Hypothalamus (tissue), 51 donors: Measurements from ENCODE around the gene TBL3.
A peak's percentile ranks its signal among the peaks of the same experiment; 100 is the strongest.

Experiments used
- DNase-seq, 51 donors: peaks; one replicate each; lab custom pipeline; 2025; lab: John Stamatoyannopoulos, UW

TBL3 gene

DNA sequence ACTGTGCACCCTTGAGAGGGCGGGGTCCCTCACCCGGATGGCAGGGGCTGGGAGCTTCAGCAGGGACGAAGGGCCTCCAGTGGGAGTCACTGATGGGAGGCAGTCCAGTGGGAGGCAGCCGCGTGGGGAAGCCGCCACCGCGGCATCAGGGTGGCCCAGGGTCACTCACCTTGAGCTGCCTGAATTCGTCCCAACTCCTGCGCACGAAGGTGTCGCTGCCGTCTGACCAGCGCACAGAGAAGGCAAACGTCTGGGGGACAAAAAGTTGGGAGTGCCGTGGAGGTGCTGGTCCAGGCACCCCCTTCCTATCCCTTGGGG, 8.9 kb downstream of the TBL3 start:
- DNase-seq: no peak

GRCh38 chr16:1981398-1981836, 9.6 kb downstream of the TBL3 start, which contains the start of gene NOXO1:
TSS of gene NOXO1 (minus strand) at chr16:1981469. CDS start at chr16:1981179, 290 bp downstream.
- no peak for DNase-seq

GRCh38 chr16:1982013-1982433, 10.2 kb downstream of the TBL3 start:
- peak in 15 of 51 donors; percentile 2 to 54 (median 36) for DNase-seq

DNA sequence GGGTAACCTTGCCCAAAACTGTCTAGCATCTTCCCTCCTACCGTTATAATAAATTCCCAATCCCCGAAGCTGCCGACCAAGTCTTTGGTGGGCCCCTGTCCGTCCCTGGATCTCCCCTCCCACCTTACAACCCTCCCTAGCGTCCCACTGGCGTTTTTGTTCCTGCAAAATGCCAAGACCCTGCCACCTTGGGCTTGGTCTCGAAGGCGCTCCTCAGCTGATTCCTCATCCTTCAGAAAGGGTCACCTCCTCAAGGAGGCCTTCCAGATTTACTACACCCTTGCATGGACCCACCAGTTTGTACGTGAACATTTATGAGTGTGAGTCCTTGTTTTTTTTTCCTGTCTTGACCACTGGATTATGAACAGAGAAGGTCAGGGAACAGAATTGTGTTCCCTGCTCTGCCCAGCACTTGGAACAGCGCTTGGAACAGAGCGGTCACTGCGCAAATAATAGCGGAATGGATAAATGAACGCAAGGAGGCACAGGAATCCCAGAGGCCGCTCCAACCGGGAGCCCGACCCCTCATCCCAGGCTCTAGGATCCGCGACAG, 11.2 kb downstream of the TBL3 start:
- no peak for DNase-seq

DNA sequence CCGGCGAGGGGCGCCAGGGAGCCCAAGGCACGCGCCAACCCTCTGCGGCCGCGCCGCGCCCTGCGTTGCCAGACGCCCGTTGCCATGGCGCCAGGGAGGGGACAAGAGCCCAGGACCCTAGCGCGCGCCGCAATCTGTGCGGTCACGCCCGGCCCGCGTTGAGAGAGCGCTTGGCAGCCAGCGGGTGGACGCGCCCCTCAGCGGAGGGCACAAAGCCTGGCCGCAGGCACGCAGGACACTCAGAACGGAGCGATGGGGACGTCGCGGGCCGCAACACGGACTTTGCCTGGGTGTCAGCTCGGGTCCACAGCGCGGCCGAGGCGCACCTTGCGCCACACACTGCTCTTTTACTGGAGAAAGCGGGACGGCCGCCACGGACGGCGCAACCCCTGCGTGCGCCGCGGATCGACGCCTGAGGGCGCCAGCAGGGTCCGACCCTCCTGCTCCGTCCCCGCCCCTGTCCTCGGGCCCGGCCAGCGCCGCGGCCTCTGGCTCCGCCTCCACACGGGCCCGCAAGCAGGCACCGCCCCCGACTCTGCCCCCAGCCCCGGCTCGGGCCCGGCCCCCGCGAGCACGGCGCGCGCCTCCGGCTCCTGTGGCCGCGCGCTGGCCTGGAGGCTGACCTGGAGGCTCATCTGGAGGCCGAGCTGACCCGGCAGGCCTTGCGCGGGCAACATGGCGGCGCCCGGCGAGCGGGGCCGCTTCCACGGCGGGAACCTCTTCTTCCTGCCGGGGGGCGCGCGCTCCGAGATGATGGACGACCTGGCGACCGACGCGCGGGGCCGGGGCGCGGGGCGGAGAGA, 11.9 kb downstream of the TBL3 start, which contains the start of gene GFER:
Gene GFER, plus strand, starts transcription at position 650 of the 803 bp plus-strand sequence. Its CDS starts 26 bp downstream, at position 676.
- DNase-seq: peak in 50 of 51 donors; percentile 35 to 92 (median 80)

DNA sequence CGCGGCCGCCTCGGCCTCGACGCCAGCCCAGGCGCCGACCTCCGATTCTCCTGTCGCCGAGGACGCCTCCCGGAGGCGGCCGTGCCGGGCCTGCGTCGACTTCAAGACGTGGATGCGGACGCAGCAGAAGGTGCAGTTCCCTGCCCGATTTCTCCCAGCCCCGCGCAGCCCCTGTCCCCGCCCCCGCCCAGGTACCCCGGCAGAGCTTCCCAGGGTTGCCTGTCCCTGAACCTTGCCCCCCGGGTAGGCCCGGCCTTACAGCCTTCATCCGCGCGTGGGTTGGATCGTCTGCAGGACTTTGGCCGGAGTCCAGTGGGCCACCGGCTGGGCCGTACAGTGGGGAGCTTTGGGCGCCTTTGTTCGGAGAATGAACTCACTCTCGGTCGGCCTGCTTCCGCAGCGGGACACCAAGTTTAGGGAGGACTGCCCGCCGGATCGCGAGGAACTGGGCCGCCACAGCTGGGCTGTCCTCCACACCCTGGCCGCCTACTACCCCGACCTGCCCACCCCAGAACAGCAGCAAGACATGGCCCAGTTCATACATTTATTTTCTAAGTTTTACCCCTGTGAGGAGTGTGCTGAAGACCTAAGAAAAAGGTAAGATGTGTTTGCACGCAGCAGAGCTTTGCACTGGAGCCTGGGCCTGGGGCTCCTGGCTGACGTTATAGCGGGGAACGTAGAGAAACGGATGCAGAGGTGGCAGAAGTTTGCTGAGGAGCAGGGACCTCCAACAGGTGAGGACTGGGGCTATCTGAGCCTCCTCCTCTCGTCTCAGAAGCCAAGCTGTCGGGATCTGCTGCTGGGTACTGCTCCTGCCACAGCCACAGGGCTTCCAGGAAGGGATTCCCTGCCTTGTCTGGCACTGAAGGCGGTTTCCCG, 12.7 kb downstream of the TBL3 start:
- DNase-seq: peak in 9 of 51 donors; percentile 29 to 56 (median 47)

DNA sequence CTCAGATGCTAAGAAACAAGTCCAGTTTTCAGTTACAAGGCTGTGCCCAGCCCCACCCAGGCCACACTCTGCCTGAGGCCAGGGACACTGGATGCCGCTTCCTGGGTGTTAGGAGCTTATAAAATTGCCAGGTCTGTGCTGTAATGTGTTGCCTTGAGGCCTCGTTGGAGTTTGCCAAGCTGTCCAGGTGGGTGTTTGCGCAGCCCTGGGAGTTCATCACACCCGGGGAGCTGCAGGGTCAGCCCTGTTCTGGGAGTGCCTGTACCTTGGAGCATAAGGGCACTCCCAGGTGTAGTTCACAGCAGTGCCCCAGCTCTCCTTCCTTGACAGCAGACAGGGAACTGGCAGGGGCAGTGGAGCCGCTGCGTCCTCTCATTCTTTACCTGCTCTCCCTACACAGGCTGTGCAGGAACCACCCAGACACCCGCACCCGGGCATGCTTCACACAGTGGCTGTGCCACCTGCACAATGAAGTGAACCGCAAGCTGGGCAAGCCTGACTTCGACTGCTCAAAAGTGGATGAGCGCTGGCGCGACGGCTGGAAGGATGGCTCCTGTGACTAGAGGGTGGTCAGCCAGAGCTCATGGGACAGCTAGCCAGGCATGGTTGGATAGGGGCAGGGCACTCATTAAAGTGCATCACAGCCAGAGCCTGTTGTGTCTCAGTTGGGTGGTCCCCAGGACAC, 13.8 kb downstream of the TBL3 start:
- no peak for DNase-seq

- no peak for DNase-seq
These were observed 15.3 kb downstream of the TBL3 start for GRCh38 chr16:1987198-1987597.

DNA sequence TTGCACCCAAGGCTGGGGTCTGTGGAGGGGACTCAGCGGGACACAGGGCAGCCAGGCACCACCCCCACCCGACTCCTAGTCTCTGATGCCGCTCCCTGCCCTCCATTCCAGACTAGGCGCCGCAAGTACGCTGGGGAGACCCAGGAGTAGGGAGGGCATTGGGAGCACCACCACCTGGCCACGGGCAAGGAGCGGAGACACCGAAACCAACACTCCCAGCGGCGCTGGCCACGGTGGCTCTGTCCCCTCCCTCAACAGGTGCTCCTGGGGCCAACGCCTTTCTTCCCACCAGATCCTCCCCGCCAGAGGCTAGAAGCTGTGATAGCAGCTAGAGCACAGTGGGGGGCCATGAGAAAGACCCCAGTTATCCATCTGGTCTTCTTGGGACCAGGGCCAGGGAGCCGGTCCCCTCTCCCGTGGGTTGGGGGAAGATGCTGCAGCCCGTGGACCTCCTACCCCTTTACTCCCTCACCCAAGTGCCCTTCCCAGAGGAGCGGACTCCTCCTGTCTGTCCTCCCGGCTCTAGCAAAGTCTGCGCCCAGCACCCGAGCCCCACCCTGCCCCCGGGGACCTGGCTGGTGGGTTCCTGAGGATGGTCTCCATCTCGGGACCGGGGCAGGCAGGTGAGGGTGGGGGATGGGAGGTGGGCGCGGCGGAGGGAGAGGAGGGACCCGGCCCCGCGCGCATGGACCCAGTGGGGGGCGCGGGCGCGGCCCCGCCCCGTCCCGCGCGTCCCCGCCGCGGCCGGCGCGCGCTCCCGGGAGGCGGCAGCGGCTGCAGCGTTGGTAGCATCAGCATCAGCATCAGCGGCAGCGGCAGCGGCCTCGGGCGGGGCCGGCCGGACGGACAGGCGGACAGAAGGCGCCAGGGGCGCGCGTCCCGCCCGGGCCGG, 17.6 kb downstream of the TBL3 start, which contains the start of gene SYNGR3:
Gene SYNGR3, plus strand, starts transcription at position 762 of the 892 bp plus-strand sequence. CDS start 133 bp downstream, outside the sequence.
- no peak for DNase-seq

- DNase-seq: no peak
These were observed 18.2 kb downstream of the TBL3 start for GRCh38 chr16:1990101-1990350.

DNA sequence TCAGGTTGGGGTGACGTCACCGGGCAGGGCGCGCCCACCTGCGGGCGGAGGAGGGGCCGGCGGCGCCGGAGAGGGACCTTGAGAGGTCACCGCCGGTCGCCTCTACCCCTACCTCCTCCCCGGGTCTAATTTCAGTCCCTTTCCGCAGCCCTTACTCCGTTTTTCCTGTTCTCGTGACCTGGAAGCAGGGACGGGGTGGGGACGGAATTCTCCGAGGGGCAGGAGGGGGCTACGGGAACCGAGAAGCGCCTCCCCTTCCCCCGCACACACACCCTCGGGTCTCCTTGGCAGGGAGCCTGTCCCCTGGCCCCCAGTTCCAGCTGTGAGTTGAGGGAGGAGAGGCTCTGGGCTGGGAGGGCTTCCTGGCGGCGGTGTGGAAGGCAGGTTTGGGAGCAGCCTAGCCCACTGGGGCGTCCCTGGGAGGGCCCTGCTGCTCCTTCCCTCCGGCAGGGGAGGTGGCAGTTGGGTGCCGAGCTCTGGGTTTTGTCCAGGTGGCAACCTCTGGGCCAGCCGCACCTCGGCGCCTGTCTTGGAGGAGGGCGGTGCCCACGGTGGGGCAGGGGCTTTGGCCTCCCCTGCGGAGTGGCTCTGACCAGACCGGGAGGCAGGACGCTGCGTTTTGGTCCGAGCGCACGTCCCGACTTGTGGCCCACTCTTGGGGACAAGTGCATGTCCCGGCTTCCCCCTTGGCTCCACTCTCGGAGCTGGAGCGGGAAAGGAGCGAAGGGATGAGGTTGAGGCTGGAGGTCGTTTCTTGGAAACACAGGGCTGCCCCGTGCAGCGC, 18.7 kb downstream of the TBL3 start:
- DNase-seq: peak in 1 of 51 donors; percentile 23

DNA sequence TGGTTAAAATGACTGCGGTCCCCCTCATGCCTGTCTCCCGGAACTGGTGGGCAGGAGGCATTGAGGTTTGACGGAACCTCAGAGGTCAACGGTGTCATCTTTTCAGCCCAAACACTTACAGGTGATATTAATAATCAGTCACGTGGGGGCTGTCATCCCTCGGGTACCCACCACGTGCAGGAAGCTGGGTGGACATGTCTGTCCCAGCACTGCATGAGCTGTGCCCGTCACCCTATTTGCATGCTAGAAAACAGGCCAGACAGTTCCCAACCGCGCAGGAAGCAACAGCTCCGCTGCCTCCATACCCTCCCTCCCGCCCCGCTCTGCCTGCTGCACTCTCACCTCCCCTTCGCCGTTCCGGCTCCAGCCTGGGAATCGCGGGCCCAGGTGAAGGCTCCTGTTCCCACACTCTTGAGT, 19.3 kb downstream of the TBL3 start:
- peak in 1 of 51 donors; percentile 13 for DNase-seq

- DNase-seq: no peak
These were observed 19.7 kb downstream of the TBL3 start for GRCh38 chr16:1991588-1991947.

DNA sequence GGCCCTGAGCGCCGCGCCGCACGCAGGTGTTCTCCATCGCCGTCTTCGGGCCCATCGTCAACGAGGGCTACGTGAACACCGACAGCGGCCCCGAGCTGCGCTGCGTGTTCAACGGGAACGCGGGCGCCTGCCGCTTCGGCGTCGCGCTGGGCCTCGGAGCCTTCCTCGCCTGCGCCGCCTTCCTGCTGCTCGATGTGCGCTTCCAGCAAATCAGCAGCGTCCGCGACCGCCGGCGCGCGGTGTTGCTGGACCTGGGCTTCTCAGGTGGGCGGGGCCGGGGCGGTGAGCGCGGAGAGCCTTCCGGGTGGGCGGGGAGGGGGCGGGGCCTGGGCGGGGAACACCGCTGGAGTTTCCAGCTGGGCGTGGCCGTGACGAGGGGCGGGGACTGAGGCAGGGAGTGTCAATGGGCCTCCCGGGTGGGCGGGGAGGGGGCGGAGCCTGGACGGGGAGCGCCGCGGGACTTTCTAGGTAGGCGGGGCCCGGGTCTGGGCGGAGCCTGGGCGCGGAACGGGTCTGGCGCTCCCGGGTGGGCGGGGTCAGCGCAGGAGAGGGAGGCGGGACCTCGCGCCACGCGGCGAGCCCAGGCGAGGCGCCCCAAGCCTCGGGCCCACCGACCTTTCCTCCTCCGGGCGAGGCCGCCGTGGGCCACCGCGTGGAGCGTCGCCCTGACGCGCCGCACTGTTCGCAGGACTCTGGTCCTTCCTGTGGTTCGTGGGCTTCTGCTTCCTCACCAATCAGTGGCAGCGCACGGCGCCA, 20.3 kb downstream of the TBL3 start:
- peak in 50 of 51 donors; percentile 18 to 92 (median 80) for DNase-seq

GRCh38 chr16:1992704-1993317, 21.0 kb downstream of the TBL3 start:
- no peak for DNase-seq

DNA sequence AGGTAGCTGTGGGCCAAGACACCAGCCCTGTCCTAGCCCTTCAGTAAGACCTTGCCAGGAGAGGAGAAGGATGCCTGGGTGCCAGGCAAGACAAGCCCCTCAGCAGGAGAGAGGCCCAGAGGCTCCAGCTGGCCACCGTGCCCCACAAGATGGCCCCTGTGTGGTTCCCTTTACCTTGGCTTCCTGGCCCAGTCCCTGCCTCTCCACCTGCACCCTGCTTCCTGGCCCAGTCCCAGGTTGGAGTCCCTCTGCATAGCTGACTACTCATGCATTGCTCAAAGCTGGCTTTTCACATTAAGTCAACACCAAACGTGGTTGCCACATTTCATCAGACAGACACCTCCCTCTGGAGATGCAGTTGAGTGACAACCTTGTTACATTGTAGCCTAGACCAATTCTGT, 21.9 kb downstream of the TBL3 start:
- DNase-seq: no peak

GRCh38 chr16:1997494-1998359, 25.9 kb downstream of the TBL3 start:
- DNase-seq: no peak
